ENCODE measurements around the gene MED23. TPM values are rescaled to one million over a fixed set of nuclear protein-coding genes. Genes with fewer than 3 reads are reported as not detected.
A peak's percentile ranks its signal among the peaks of the same experiment; 100 is the strongest.

Gene MED23
- total RNA-seq, 1 donor, result 54.4 TPM

DNA sequence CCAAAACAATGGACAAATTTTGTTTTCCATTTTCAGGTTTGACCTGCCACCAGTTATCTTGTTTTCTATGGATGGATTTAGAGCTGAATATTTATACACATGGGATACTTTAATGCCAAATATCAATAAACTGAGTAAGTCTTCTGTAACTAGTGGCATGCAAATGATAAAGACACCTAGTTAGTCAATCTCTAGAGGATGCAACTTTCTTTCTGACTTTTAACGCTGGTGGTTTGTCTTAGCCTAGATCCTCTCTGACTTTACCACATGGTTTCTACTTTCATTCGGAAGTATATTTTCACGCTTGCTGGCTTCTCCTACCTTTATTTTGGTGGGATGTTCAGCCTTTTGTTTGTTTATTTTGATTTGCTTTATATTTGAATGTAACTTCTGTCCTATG, 30.2 kb upstream of the MED23 start:
- H3K4me3 ChIP-seq (ENCODE audit: low read depth, low read length), result no peak overlapping the region
- TF ChIP-seq, protein P1, sequence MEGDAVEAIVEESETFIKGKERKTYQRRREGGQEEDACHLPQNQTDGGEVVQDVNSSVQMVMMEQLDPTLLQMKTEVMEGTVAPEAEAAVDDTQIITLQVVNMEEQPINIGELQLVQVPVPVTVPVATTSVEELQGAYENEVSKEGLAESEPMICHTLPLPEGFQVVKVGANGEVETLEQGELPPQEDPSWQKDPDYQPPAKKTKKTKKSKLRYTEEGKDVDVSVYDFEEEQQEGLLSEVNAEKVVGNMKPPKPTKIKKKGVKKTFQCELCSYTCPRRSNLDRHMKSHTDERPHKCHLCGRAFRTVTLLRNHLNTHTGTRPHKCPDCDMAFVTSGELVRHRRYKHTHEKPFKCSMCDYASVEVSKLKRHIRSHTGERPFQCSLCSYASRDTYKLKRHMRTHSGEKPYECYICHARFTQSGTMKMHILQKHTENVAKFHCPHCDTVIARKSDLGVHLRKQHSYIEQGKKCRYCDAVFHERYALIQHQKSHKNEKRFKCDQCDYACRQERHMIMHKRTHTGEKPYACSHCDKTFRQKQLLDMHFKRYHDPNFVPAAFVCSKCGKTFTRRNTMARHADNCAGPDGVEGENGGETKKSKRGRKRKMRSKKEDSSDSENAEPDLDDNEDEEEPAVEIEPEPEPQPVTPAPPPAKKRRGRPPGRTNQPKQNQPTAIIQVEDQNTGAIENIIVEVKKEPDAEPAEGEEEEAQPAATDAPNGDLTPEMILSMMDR (IDR thresholded peaks at IDR 0.05; ENCODE audit: insufficient read depth, low read depth, low read length), result no peak
- no peak for DNase-seq (ENCODE audit: low read depth)

DNA sequence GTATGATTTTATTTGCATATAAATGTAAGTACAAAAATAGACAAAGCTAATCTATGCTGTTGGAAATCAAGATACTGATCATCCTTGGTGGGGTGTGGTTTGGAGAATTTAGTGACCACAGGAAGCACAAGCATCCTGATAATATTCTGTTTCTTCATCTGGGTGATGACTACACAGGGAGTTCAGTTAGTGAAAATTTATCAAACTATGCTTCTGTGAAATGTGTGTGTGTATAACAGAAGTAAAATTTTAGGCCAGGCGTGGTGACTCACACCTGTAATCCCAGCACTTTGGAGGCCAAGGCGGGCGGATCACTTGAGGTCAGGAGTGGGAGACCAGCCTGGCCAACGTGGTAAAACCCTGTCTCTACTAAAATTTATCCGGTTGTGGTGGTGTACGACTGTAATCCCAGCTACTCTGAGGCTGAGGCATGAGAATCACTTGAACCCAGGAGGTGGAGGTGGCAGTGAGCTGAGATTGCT, 29.6 kb upstream of the MED23 start:
- DNase-seq (ENCODE audit: low read depth), result peak; percentile 60
- TF ChIP-seq, protein P1 (IDR thresholded peaks at IDR 0.05; ENCODE audit: insufficient read depth, low read depth, low read length), result no peak
- no peak overlapping the region for H3K4me3 ChIP-seq (ENCODE audit: low read depth, low read length)

DNA sequence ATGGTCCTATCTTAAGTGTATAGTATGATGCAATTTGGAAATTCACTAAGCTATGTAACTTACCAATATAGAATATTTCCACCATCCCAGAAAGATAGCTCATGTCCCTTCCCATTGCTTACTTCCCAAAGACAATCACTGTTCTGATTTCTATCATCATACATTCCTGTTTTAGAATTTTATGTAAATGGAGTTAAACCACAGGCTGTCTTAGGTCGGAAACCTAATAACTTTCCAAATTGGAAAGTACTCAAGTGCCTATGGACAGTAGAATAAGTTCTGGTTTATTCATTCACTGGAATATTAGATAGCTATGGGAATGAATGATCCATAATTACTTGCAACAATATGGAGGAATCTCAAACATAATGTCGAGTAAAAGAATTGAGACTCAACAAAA, 29.2 kb upstream of the MED23 start:
- H3K4me3 ChIP-seq (ENCODE audit: low read depth, low read length), result no peak overlapping the region
- no peak for DNase-seq (ENCODE audit: low read depth)
- TF ChIP-seq, protein P1 (IDR thresholded peaks at IDR 0.05; ENCODE audit: insufficient read depth, low read depth, low read length), result no peak

DNA sequence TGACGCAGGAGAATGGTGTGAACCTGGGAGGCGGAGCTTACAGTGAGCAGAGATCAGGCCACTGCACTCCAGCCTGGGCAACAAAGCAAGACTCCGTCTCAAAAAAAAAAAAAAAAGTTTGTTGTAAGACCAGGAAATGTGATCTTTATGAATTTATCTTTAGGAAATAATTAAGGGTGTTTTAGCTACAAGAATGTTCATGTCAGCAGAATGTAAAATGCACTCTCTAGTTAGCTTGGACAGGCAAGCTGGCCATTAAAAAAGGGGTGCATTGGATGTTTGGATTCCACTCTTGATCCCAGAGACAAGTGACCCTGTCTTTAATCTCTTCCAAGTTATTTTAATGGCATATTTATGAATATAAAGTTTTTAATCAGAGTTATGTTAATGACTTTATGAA, 28.6 kb upstream of the MED23 start:
- TF ChIP-seq, protein P1 (IDR thresholded peaks at IDR 0.05; ENCODE audit: insufficient read depth, low read depth, low read length), result no peak
- no peak for DNase-seq (ENCODE audit: low read depth)
- H3K4me3 ChIP-seq (ENCODE audit: low read depth, low read length), result no peak overlapping the region

DNA sequence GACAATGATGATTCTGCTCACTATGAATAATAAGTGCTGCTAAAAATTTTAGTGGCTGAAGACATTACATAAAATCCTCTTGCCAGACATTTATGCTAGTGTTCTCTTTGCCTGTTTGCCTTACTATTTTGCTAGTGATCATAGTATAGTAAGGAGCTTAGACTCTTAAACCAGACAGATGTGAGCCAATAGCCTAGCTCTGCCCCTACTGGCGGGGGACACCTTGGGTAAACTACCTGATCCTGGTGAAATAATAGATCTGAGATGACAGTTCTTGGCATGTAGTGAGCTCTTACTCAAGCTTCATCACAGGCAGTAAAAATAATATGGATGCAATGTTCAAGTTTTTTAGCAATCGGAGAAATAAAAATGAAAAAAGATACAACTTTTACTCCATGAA, 27.9 kb upstream of the MED23 start:
- H3K4me3 ChIP-seq (ENCODE audit: low read depth, low read length), result no peak overlapping the region
- DNase-seq (ENCODE audit: low read depth), result no peak
- TF ChIP-seq, protein P1 (IDR thresholded peaks at IDR 0.05; ENCODE audit: insufficient read depth, low read depth, low read length), result no peak

DNA sequence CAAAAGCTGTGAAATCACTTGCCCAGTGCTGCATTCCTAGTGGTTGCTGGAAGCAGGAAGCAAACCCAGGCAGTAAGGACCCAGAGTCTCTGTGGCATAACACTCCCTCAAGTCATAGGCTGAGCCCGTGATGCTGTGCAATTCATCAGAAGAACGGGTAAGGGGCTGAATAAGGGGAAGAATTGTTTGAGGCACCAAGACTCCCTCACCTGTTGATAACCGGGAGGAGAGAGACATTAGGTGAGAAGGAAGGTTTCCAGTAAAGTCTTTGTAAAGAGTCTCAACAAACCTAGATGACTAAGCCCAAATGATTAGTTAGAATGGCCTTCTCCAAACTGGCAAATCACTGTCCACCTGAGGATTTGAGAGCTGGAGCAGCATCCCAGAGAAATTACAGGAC, 27.3 kb upstream of the MED23 start:
- TF ChIP-seq, protein P1 (IDR thresholded peaks at IDR 0.05; ENCODE audit: insufficient read depth, low read depth, low read length), result no peak
- no peak overlapping the region for H3K4me3 ChIP-seq (ENCODE audit: low read depth, low read length)
- DNase-seq (ENCODE audit: low read depth), result no peak

DNA sequence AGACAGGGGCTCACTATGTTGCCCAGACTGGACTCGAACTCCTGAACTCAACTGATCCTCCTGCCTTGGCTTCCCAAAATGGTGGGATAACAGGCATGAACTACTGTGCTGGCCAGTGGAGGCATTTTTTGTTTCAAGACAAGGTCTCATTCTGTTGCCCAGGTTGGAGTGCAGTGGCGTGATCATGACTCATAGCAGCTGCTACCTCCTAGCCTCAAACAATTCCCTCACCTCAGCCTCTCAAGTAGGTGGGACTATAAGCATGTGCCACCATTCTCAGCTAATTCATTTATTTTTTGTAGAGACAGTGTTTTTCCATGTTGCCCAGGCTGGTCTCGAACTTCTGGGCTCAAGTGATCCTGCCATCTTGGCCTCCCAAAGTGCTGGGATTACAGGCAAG, 26.3 kb upstream of the MED23 start:
- DNase-seq (ENCODE audit: low read depth), result no peak
- TF ChIP-seq, protein P1 (IDR thresholded peaks at IDR 0.05; ENCODE audit: insufficient read depth, low read depth, low read length), result no peak
- no peak overlapping the region for H3K4me3 ChIP-seq (ENCODE audit: low read depth, low read length)

Measured in fibroblast of villous mesenchyme (primary cell).